Prostate gland (tissue), 2 donors: ENCODE measurements around the gene IL2RA.

ENCODE experiments used
- CTCF ChIP-seq, 4 experiments: fragments of 200-600 bp in 2 of 4; fragments of 450-650 bp in 2 of 4; sonication (generic) in 2 of 4; IDR thresholded peaks; 1 replicate in 3 of 4; 2 replicates in 1 of 4; pipeline ENCODE4 v1.5.1; 2016 to 2019; ENCODE audit warnings: antibody characterized with exemption in 4 of 4, mild to moderate bottlenecking in 2 of 4, moderate library complexity in 2 of 4
- POLR2A ChIP-seq: fragments of 450-650 bp; IDR thresholded peaks from one replicate; pipeline ENCODE4 v1.6.1; 2016; ENCODE audit warnings: antibody characterized with exemption, mild to moderate bottlenecking
- POLR2AphosphoS5 ChIP-seq: sonication (generic); formaldehyde crosslinking; IDR thresholded peaks from one replicate; pipeline ENCODE4 v1.6.1; 2017; ENCODE audit warnings: antibody characterized with exemption

GRCh38 chr10:6072215-6072934 lies 10.2 kb upstream of the IL2RA start:
- TF ChIP-seq POLR2A (no peak), CTCF (IDR thresholded peaks at IDR 0.05) (no peak), POLR2AphosphoS5 (no peak)
